ENCODE measurements around the gene HS2ST1. TPM values are rescaled to one million over a fixed set of nuclear protein-coding genes. Genes with fewer than 3 reads are reported as not detected.

The HS2ST1 gene
- total and polyA plus RNA-seq, 4 donors = 5.4 to 11.8 (median 8.2) TPM

GRCh38 chr1:87146986-87147385, 232.6 kb downstream of the HS2ST1 start:
- H3K27ac ChIP-seq (ENCODE audit: low read depth in 1 of 2, low read length in 2 of 2) = no peak overlapping the region
- H3K4me1 ChIP-seq (ENCODE audit: control insufficient read depth in 4 of 4, insufficient read depth in 4 of 4, low read length in 3 of 4) = peaks cover 0 to 9% (median 5%) of the 10 kb centered on the region in 4 donors
- H3K27me3 ChIP-seq (ENCODE audit: control insufficient read depth in 4 of 4, insufficient read depth in 4 of 4, low read length in 3 of 4) = no peaks in the 10 kb centered on the region
- DNase-seq (ENCODE audit: low spot score) = no peak
- 47% methylated on average over 2 of the region's 2 CpGs for WGBS
- H3K36me3 ChIP-seq (ENCODE audit: control insufficient read depth in 4 of 4, insufficient read depth in 3 of 4, low read depth in 1 of 4, low read length in 3 of 4) = no peaks in the 10 kb centered on the region
- H3K9ac ChIP-seq (ENCODE audit: low read depth in 1 of 2, low read length in 2 of 2) = no peak overlapping the region
- H3K4me3 ChIP-seq (ENCODE audit: low read depth in 1 of 3, low read length in 3 of 3) = no peak overlapping the region
- H3K9me3 ChIP-seq (ENCODE audit: control insufficient read depth in 4 of 4, low read length in 3 of 4) = no peaks in the 10 kb centered on the region
- TF ChIP-seq, protein P1, sequence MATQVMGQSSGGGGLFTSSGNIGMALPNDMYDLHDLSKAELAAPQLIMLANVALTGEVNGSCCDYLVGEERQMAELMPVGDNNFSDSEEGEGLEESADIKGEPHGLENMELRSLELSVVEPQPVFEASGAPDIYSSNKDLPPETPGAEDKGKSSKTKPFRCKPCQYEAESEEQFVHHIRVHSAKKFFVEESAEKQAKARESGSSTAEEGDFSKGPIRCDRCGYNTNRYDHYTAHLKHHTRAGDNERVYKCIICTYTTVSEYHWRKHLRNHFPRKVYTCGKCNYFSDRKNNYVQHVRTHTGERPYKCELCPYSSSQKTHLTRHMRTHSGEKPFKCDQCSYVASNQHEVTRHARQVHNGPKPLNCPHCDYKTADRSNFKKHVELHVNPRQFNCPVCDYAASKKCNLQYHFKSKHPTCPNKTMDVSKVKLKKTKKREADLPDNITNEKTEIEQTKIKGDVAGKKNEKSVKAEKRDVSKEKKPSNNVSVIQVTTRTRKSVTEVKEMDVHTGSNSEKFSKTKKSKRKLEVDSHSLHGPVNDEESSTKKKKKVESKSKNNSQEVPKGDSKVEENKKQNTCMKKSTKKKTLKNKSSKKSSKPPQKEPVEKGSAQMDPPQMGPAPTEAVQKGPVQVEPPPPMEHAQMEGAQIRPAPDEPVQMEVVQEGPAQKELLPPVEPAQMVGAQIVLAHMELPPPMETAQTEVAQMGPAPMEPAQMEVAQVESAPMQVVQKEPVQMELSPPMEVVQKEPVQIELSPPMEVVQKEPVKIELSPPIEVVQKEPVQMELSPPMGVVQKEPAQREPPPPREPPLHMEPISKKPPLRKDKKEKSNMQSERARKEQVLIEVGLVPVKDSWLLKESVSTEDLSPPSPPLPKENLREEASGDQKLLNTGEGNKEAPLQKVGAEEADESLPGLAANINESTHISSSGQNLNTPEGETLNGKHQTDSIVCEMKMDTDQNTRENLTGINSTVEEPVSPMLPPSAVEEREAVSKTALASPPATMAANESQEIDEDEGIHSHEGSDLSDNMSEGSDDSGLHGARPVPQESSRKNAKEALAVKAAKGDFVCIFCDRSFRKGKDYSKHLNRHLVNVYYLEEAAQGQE (IDR thresholded peaks at IDR 0.05) = no peak
- no peak for TF ChIP-seq JUND (IDR thresholded peaks at IDR 0.05)
- no peak for TF ChIP-seq CTCF (IDR thresholded peaks at IDR 0.05; ENCODE audit: low read depth, low read length, missing input control)
- no peak for TF ChIP-seq HNF4A (conservative IDR thresholded peaks at IDR 0.05)
- TF ChIP-seq, protein P2, sequence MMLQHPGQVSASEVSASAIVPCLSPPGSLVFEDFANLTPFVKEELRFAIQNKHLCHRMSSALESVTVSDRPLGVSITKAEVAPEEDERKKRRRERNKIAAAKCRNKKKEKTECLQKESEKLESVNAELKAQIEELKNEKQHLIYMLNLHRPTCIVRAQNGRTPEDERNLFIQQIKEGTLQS (IDR thresholded peaks at IDR 0.05) = no peak
- TF ChIP-seq NR2F2 (IDR thresholded peaks at IDR 0.05) = no peak
- no peak for TF ChIP-seq FOXA2 (IDR thresholded peaks at IDR 0.05)
- TF ChIP-seq FOXA1 (IDR thresholded peaks at IDR 0.05) = no peak
- TF ChIP-seq MAX (IDR thresholded peaks at IDR 0.05) = no peak
- TF ChIP-seq TAF1 (conservative IDR thresholded peaks at IDR 0.05) = no peak
- TF ChIP-seq YY1 (IDR thresholded peaks at IDR 0.05) = no peak
- no peak for TF ChIP-seq GABPA (IDR thresholded peaks at IDR 0.05 in 1 of 2, conservative IDR thresholded peaks at IDR 0.05 in 1 of 2)
- no peak for TF ChIP-seq SP1 (IDR thresholded peaks at IDR 0.05)
- TF ChIP-seq HNF4G (IDR thresholded peaks at IDR 0.05) = no peak
- TF ChIP-seq, protein P3, sequence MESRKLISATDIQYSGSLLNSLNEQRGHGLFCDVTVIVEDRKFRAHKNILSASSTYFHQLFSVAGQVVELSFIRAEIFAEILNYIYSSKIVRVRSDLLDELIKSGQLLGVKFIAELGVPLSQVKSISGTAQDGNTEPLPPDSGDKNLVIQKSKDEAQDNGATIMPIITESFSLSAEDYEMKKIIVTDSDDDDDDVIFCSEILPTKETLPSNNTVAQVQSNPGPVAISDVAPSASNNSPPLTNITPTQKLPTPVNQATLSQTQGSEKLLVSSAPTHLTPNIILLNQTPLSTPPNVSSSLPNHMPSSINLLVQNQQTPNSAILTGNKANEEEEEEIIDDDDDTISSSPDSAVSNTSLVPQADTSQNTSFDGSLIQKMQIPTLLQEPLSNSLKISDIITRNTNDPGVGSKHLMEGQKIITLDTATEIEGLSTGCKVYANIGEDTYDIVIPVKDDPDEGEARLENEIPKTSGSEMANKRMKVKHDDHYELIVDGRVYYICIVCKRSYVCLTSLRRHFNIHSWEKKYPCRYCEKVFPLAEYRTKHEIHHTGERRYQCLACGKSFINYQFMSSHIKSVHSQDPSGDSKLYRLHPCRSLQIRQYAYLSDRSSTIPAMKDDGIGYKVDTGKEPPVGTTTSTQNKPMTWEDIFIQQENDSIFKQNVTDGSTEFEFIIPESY (IDR thresholded peaks at IDR 0.05) = no peak
- TF ChIP-seq RXRA (IDR thresholded peaks at IDR 0.05) = no peak
- no peak for TF ChIP-seq RAD21 (IDR thresholded peaks at IDR 0.05)
- no peak for TF ChIP-seq EGR1 (IDR thresholded peaks at IDR 0.05; ENCODE audit: low read depth in 2 of 2)

Measured in liver (tissue), 9 donors.